ENCODE measurements around the gene ENTHD1.
"Not testable (repeated sequence)": the region's sequence is repeated elsewhere in the genome, so short reads cannot be mapped to it uniquely, and the experiment has no call there.

DNA sequence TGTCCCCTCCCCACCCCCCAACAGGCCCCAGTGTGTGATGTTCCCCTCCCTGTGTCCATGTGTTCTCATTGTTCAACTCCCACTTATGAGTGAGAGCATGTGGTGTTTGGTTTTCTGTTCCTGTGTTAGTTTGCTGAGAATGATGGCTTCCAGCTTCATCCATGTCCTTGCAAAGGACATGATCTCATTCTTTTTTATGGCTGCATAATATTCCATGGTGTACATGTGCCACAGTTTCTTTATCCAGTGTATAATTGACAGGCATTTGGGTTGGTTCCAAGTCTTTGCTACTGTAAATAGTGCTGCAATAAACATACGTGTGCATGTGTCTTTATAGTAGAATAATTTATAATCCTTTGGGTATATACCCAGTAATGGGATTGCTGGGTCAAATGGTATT is 159.5 kb downstream of the ENTHD1 start:
- not testable (repeated sequence) for TF ChIP-seq POLR2AphosphoS5 (IDR thresholded peaks at IDR 0.05; ENCODE audit: low read depth, low read length); POLR2A (IDR thresholded peaks at IDR 0.05; ENCODE audit: low read depth, low read length); TAF1 (IDR thresholded peaks at IDR 0.05; ENCODE audit: borderline replicate concordance, low read depth, low read length)
